CD4-positive, alpha-beta T cell treated with Interleukin-10 for 1 hour (primary cell): ENCODE data around the gene PHC2.

ENCODE experiments used
- DNase-seq: peaks from one replicate; pipeline ENCODE4 v3.0.0-alpha.2; 2020

The PHC2 gene

GRCh38 chr1:33454646-33455282, 23.9 kb upstream of the PHC2 start:
- DNase-seq, result no peak

- no peak for DNase-seq
These were observed 15.7 kb upstream of the PHC2 start for GRCh38 chr1:33446590-33446989.

GRCh38 chr1:33445108-33445507, 14.2 kb upstream of the PHC2 start:
- no peak for DNase-seq

GRCh38 chr1:33443705-33444180, 12.8 kb upstream of the PHC2 start:
- no peak for DNase-seq

- DNase-seq, result no peak
These were observed 12.3 kb upstream of the PHC2 start for GRCh38 chr1:33443080-33443704.

GRCh38 chr1:33442141-33442540, 11.2 kb upstream of the PHC2 start:
- no peak for DNase-seq

GRCh38 chr1:33441088-33441745, 10.3 kb upstream of the PHC2 start:
- DNase-seq, result no peak

GRCh38 chr1:33439662-33440061, 8.8 kb upstream of the PHC2 start:
- no peak for DNase-seq

GRCh38 chr1:33438364-33439160, 7.7 kb upstream of the PHC2 start:
- DNase-seq, result no peak

- DNase-seq, result no peak
These were observed 5.8 kb upstream of the PHC2 start for GRCh38 chr1:33436557-33437285.

GRCh38 chr1:33435096-33435820, 4.4 kb upstream of the PHC2 start:
- DNase-seq, result no peak

GRCh38 chr1:33434363-33434750, 3.5 kb upstream of the PHC2 start:
- no peak for DNase-seq

GRCh38 chr1:33433509-33434362, 2.8 kb upstream of the PHC2 start:
- peak; percentile 25 for DNase-seq

GRCh38 chr1:33429856-33430691, 821 bp downstream of the PHC2 start:
- DNase-seq, result peak; percentile 14

GRCh38 chr1:33429332-33429731, 1.6 kb downstream of the PHC2 start:
- no peak for DNase-seq

GRCh38 chr1:33428661-33429060, 2.2 kb downstream of the PHC2 start:
- DNase-seq, result no peak

GRCh38 chr1:33426916-33427315, 4.0 kb downstream of the PHC2 start:
- DNase-seq, result no peak

- no peak for DNase-seq
These were observed 5.0 kb downstream of the PHC2 start for GRCh38 chr1:33425900-33426299.

- DNase-seq, result no peak
These were observed 6.3 kb downstream of the PHC2 start for GRCh38 chr1:33424610-33425009.

GRCh38 chr1:33424205-33424604, 6.7 kb downstream of the PHC2 start:
- DNase-seq, result no peak
